Right lobe of liver (tissue), 6 donors: ENCODE results near the gene GABRB3. TPM values are rescaled to one million over a fixed set of nuclear protein-coding genes. Genes with fewer than 3 reads are reported as not detected.
A peak's percentile ranks its signal among the peaks of the same experiment; 100 is the strongest.

Experiments
- ATAC-seq, 4 donors: fragments of 200-7000 bp; cut with Tn5 transposase; one replicate each; pipeline ENCODE4 v1.9.1; 2020; ENCODE audit warnings: mild to moderate bottlenecking in 4 of 4, moderate library complexity in 4 of 4
- DNase-seq, 3 donors: peaks; one replicate each; pipeline ENCODE4 v3.0.0-alpha.2; 2020
- H3K27ac ChIP-seq, 3 donors: fragments of 200-600 bp; one replicate each; pipeline ENCODE4 v1.8.0; 2022
- H3K27me3 ChIP-seq, 2 donors: fragments of 200-600 bp; one replicate each; pipeline ENCODE4 v1.8.0; 2022
- H3K36me3 ChIP-seq, 4 donors: fragments of 200-600 bp; sonication (generic) in 1 of 4; one replicate each; pipeline versions ENCODE4 v1.5.1 to v1.8.0; 2017 to 2022; ENCODE audit warnings: control low read depth in 1 of 4
- H3K4me1 ChIP-seq, 4 donors: fragments of 200-600 bp; sonication (generic) in 1 of 4; one replicate each; pipeline versions ENCODE4 v1.5.1 to v1.8.0; 2017 to 2022; ENCODE audit warnings: control low read depth in 1 of 4
- H3K4me3 ChIP-seq, 3 donors: fragments of 200-600 bp; one replicate each; pipeline ENCODE4 v1.8.0; 2022
- H3K9me3 ChIP-seq, 4 donors: fragments of 200-600 bp; sonication (generic) in 1 of 4; one replicate each; pipeline versions ENCODE4 v1.5.1 to v1.8.0; 2017 to 2022; ENCODE audit warnings: control low read depth in 1 of 4
- POLR2A ChIP-seq: fragments of 450-650 bp; IDR thresholded peaks from one replicate; pipeline ENCODE4 v1.6.1; 2017; ENCODE audit warnings: antibody characterized with exemption, mild to moderate bottlenecking
- WGBS: methylation state at CpG from one replicate; pipeline ENCODE4 v1.1.6; 2018; ENCODE audit warnings: low coverage, low lambda C conversion rate; ENCODE audit not compliant: insufficient coverage; ENCODE audit errors: missing lambda C conversion rate; 5-methylcytosine and 5-hydroxymethylcytosine counted together
- intact Hi-C, 2 donors: fragments of 100-400 bp; cut with DNase I; formaldehyde crosslinking; loops; one replicate each; pipeline versions ENCODE4 v1.11.2 to v1.14.1; 2022
- long read RNA-seq: library from polyadenylated mRNA; unstranded; transcript quantifications from one replicate; pipeline ENCODE4 v2.0.0, GENCODE V29; 2019
- total RNA-seq, 6 experiments: library from RNA; depleted of rRNA in 2 of 6; stranded (reverse); fragments of >200 nt in 2 of 6; fragmentation: NEBNext Ultra II Directional in 3 of 6; extraction: Animal tissue kit (Norgen Biotek cat#: 25700) in 3 of 6; gene quantifications; one replicate each; pipeline versions ENCODE4 v1.1.0 to v1.2.4, GENCODE V29; 2016 to 2023
- TF ChIP-seq, protein P1 (sequence below), 4 donors: fragments of 200-600 bp in 3 of 4; fragments of 450-650 bp in 1 of 4; IDR thresholded peaks; one replicate each; pipeline versions ENCODE4 v1.5.1 to v1.8.0; 2016 to 2022; ENCODE audit warnings: antibody characterized with exemption in 4 of 4, mild to moderate bottlenecking in 2 of 4
- donor health status: DM: no; HTN: yes; CAD: no.
- donor health status: DM: no; HTN: no; CAD: no.
- donor health status: DM: no; HTN: no; CAD: no.
- donor health status: DM: no; HTN: yes; CAD: no.
- donor health status: DM: no; HTN: yes; CAD: no.

Gene GABRB3
- total RNA-seq = 1 to 10 TPM in 4 of 6 experiments, under 1 TPM in 2; 0.49 to 2.7 (median 1.4) TPM
- long read RNA-seq = 0 reads

- TF ChIP-seq, protein P1, sequence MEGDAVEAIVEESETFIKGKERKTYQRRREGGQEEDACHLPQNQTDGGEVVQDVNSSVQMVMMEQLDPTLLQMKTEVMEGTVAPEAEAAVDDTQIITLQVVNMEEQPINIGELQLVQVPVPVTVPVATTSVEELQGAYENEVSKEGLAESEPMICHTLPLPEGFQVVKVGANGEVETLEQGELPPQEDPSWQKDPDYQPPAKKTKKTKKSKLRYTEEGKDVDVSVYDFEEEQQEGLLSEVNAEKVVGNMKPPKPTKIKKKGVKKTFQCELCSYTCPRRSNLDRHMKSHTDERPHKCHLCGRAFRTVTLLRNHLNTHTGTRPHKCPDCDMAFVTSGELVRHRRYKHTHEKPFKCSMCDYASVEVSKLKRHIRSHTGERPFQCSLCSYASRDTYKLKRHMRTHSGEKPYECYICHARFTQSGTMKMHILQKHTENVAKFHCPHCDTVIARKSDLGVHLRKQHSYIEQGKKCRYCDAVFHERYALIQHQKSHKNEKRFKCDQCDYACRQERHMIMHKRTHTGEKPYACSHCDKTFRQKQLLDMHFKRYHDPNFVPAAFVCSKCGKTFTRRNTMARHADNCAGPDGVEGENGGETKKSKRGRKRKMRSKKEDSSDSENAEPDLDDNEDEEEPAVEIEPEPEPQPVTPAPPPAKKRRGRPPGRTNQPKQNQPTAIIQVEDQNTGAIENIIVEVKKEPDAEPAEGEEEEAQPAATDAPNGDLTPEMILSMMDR (IDR thresholded peaks at IDR 0.05) = no peak
- no peak for TF ChIP-seq POLR2A
- peak in 1 of 4 donors; percentile 46 for ATAC-seq
- Histone ChIP-seq H3K4me1 (peaks cover 0 to 13% (median 0%) of the 10 kb centered on the region in 4 donors), H3K9me3 (no peaks in the 10 kb centered on the region), H3K36me3 (no peaks in the 10 kb centered on the region), H3K27me3 (peaks cover 0 to 13% of the 10 kb centered on the region in 2 donors), H3K27ac (no peak within 1 kb of the TSS), H3K4me3 (peak within 1 kb of the TSS in 1 of 3 donors; percentile 42)
- intact Hi-C loops = no loop called here
- 2% methylated on average over 8 of the region's 112 CpGs for WGBS
- no peak for DNase-seq
These were observed at the start of gene GABRB3 for GRCh38 chr15:26772154-26773066. Gene GABRB3 (minus strand): TSS chr15:26773066.

DNA sequence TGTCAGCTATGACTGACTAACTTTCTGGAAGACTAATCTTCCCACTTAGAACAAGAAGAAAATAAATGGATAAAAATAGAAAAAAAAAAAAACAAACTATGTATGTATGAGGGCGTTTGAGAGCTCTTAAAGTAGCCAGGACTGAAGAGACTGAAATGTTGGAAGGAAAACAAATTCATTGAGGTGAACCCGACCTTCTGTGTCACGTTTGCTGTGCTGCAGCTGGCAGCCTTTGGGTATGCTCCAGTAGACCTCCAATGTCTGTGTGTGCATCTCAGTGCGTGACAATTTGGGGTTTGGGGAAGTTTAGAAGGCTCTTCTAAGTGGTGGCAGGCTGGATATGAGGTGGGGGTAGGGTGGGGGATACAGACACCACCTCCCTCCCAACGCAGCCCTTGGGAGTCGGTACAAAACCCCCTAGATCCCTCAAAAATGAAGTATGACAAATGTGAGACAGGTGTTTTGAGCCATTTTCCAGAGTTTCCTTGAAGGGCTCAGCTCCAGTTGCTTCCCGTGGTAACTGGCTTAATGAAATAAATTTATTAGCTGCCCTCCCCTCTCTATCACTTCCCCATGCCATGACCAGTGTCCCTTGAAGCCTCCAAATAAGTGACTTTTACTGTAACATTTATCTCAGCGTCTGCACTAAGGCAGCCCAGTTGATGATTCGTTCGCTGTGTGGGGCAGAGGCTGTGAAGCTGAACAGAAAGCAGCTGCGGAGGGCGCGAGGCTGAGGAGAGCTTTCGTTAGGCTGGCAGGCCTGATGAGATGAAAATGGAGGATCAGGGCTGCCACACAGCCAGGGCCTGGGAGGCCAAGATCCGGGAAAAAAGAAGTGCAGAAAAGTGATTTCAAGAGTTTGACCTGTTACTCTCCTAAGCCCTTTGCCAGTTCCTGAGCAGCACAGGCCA lies 34.9 kb upstream of the GABRB3 start:
- WGBS = 28% methylated on average over 10 of the region's 15 CpGs
- intact Hi-C loops = no loop called here
- H3K4me1 ChIP-seq = no peaks in the 10 kb centered on the region
- no peak for TF ChIP-seq POLR2A
- TF ChIP-seq, protein P1 (IDR thresholded peaks at IDR 0.05) = no peak
- DNase-seq = no peak
- no peak overlapping the region for H3K27ac ChIP-seq
- H3K27me3 ChIP-seq = no peaks in the 10 kb centered on the region
- H3K9me3 ChIP-seq = no peaks in the 10 kb centered on the region
- H3K36me3 ChIP-seq = no peaks in the 10 kb centered on the region
- ATAC-seq = no peak
- H3K4me3 ChIP-seq = no peak overlapping the region

GRCh38 chr15:26806574-26806973 lies 33.7 kb upstream of the GABRB3 start:
- WGBS = 43% methylated on average over 5 of the region's 5 CpGs
- H3K36me3 ChIP-seq = no peaks in the 10 kb centered on the region
- TF ChIP-seq POLR2A = no peak
- TF ChIP-seq, protein P1 (IDR thresholded peaks at IDR 0.05) = no peak
- ATAC-seq (no peak), DNase-seq (no peak)
- H3K27ac ChIP-seq = no peak overlapping the region
- H3K27me3 ChIP-seq = no peaks in the 10 kb centered on the region
- no peaks in the 10 kb centered on the region for H3K4me1 ChIP-seq
- no peaks in the 10 kb centered on the region for H3K9me3 ChIP-seq
- no peak overlapping the region for H3K4me3 ChIP-seq
- intact Hi-C loops = no loop called here

DNA sequence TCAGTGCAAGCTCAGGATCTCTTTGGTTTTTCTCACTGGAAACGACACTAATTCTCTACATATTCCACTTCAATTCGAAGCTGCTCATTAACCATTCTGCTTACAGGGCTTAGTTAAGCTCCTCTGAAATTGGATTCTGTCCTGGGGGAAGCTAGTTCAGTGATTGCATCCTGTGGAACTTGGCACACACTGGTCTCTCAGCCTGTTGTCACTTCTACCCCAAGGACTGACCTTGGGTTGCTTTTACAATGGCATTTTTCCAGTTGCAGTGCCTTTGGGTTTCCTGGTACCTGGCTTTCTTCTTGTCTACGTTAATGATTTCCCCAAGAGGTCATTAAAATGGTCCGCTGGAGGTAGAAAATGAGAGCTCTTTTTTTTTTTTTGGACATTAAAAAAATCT lies 33.3 kb upstream of the GABRB3 start:
- peak in 2 of 4 donors; percentile 48 to 49 for ATAC-seq
- WGBS = 12% methylated on average over 4 of the region's 4 CpGs
- H3K9me3 ChIP-seq = no peaks in the 10 kb centered on the region

More for the DNA sequence above, 33.3 kb upstream of the GABRB3 start:
- H3K4me3 ChIP-seq = no peak overlapping the region
- H3K4me1 ChIP-seq = no peaks in the 10 kb centered on the region
- H3K27ac ChIP-seq = no peak overlapping the region
- no peak for DNase-seq
- H3K27me3 ChIP-seq = no peaks in the 10 kb centered on the region
- no peaks in the 10 kb centered on the region for H3K36me3 ChIP-seq
- TF ChIP-seq, protein P1 (IDR thresholded peaks at IDR 0.05) = no peak
- TF ChIP-seq POLR2A = no peak
- intact Hi-C loops = no loop called here
